Subcutaneous preadipocyte (primary cell): ENCODE data around the gene EIF4G1. TPM values are rescaled to one million over a fixed set of nuclear protein-coding genes. Genes with fewer than 3 reads are reported as not detected.

Experiments
- small RNA-seq: library from RNA; depleted of rRNA; stranded (forward); fragments of <200 nt; gene quantifications from one replicate; pipeline ENCODE3, GENCODE V24; 2012
- total RNA-seq: library from RNA; depleted of rRNA; stranded (reverse); fragments of >200 nt; gene quantifications from 2 replicates; pipeline ENCODE4 v1.2.3, GENCODE V29; 2012

The EIF4G1 gene
- 215 and 293 TPM in 2 replicates for total RNA-seq

DNA sequence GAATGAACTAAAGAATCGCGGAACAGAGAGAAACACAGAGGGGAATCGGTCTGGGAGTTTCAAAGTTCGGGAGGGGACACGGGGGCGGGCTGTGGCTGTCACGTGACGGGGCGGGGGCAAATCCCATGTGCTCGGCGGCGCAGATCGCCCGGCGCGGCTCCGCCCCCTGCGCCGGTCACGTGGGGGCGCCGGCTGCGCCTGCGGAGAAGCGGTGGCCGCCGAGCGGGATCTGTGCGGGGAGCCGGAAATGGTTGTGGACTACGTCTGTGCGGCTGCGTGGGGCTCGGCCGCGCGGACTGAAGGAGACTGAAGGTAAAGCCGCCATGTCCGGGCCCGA lies at the start of gene EIF4G1:
TSS of gene EIF4G1 (plus strand) at position 244 of the 337 bp plus-strand sequence. CDS start 1,191 bp downstream, outside the sequence.

DNA sequence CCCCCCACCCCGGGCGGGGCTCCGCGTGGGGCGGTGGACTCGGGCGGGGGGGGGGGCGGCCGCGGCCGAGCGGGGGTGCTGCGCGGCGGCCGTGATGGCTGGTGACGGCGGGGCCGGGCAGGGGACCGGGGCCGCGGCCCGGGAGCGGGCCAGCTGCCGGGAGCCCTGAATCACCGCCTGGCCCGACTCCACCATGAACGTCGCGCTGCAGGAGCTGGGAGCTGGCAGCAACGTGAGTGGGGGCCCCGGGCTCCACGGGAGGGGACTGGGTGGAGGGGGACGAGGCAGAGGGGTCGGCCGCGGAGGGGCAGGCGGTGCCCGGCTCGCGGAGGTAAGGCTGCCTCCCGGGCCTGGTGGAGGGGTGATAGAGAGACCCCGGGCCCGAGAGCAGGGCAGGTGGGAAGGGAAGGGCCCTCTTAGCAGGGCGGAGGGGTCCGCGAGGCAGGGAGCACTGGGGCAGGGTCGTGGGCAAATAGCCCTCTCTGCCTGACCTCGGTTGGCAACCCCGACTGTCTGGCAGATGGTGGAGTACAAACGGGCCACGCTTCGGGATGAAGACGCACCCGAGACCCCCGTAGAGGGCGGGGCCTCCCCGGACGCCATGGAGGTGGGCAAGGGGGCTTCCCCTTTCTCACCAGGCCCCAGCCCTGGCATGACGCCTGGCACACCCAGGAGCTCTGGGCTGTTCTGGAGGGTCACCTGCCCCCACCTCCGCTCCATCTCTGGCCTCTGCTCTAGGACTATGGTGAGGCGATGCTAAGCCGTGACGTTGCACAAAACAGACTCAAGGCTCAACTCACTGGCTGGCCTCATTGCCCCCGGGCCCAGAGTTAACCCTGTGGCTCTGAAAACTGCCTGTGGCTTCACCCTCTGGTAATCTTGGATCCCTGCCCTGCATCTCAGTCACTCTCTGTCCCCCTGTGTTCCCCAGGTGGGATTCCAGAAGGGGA lies 38.2 kb upstream of the EIF4G1 start, which contains the start of gene ECE2:
TSS of gene ECE2 (plus strand) at position 62 of the 950 bp plus-strand sequence. CDS start at position 194, 132 bp downstream.

GRCh38 chr3:184298759-184299487 lies 15.5 kb upstream of the EIF4G1 start, which contains the start of gene PSMD2:
TSS of gene PSMD2 (plus strand) at chr3:184299241. CDS start at chr3:184299267, 26 bp downstream.

GRCh38 chr3:184337399-184337714 lies 23.0 kb downstream of the EIF4G1 start, which contains the start of gene FAM131A:
TSS of gene FAM131A (plus strand) at chr3:184337600. CDS start at chr3:184337631, 31 bp downstream.

GRCh38 chr3:184361532-184361931 lies 47.1 kb downstream of the EIF4G1 start, which contains the start of the genes CLCN2 and POLR2H:
TSS of gene CLCN2 (minus strand) at chr3:184361605. CDS start at chr3:184361479, 126 bp downstream.
TSS of gene POLR2H (plus strand) at chr3:184361710. CDS start at chr3:184363493, 1,783 bp downstream.

GRCh38 chr3:184377882-184378445 lies 63.6 kb downstream of the EIF4G1 start, which contains the start of gene THPO:
TSS of gene THPO (minus strand) at chr3:184378207. CDS start at chr3:184376259, 1,948 bp downstream.

DNA sequence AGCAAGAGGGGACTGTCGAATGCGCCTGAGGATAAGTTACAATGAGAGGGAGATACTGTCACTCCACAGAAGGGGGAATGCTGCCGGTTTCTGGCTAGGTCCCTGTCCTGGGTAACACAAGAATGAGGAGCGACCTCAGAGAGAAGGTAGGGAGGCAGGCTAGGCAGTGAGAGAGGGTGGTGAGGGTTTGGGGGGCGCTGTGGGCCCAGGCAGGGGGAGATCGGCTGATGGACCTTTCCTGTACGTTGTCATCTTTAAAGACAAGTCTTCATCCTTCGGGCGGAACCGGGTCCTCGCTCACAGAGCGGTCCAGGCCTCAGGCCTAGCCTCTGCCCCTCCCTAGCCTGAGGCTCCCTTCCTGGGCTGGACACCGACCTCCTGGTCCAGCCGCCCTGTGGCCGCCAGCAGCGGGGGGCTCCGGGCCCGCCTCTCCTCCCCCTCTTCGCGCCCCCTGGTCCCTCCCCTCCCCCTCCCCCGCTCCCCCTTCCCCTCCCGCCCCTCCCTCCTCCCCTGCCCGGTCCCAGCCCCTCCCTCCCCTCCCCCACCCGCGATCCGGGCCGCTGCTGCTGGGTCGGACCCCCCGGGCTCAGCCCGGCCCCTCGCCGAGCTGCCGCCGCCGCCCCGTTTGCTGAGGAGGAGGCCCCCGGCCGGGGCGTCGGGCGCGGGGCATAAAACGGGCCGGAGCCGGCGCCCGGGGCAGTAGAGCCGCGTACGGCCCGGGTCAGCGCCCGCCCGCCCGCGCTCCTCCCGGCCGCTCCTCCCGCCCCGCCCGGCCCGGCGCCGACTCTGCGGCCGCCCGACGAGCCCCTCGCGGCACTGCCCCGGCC lies 65.2 kb downstream of the EIF4G1 start, which contains the start of gene CHRD:
TSS of gene CHRD (plus strand) at position 697 of the 827 bp plus-strand sequence. CDS start 265 bp downstream, outside the sequence.

Small RNAs within 50 kb of the gene (small RNA-seq; reads per million reads assigned to genes)
- 664 reads per million, percentile 99 among the genes with 10 or more reads in this experiment for gene SNORD66

Other genes starting within 250 kb of the EIF4G1 start
- not detected in 2 replicates for gene HTR3E, start 217.5 kb upstream of the EIF4G1 start, total RNA-seq
- 26.1 and 34.2 TPM in 2 replicates for gene EIF2B5, start 179.2 kb upstream of the EIF4G1 start, total RNA-seq
- gene DVL3, start 159.2 kb upstream of the EIF4G1 start, total RNA-seq: 22.8 and 28.5 TPM in 2 replicates
- 359 and 374 TPM in 2 replicates for gene AP2M1, start 139.8 kb upstream of the EIF4G1 start, total RNA-seq
- gene ABCF3, start 128.4 kb upstream of the EIF4G1 start, total RNA-seq: 34.6 and 38.2 TPM in 2 replicates
- gene VWA5B2, start 85.0 kb upstream of the EIF4G1 start, total RNA-seq: not detected in 2 replicates
- gene ALG3, start 65.6 kb upstream of the EIF4G1 start, total RNA-seq: 49.3 and 56.6 TPM in 2 replicates
- 5.5 and 5.7 TPM in 2 replicates for gene EEF1AKMT4, start 64.9 kb upstream of the EIF4G1 start, total RNA-seq
- not detected in 2 replicates for gene CAMK2N2, start 53.1 kb upstream of the EIF4G1 start, total RNA-seq
- gene ECE2, start 38.6 kb upstream of the EIF4G1 start, total RNA-seq: not detected in 2 replicates
- gene PSMD2, start 15.4 kb upstream of the EIF4G1 start, total RNA-seq: 300 and 404 TPM in 2 replicates
- gene FAM131A, start 23.0 kb downstream of the EIF4G1 start, total RNA-seq: 17.2 and 20.6 TPM in 2 replicates
- gene CLCN2, start 47.0 kb downstream of the EIF4G1 start, total RNA-seq: 5.1 and 5.5 TPM in 2 replicates
- gene POLR2H, start 47.1 kb downstream of the EIF4G1 start, total RNA-seq: 60.4 and 80.8 TPM in 2 replicates
- gene THPO, start 63.6 kb downstream of the EIF4G1 start, total RNA-seq: under 0.01 and 0.37 TPM in 2 replicates
- 0.20 and 1.8 TPM in 2 replicates for gene CHRD, start 65.4 kb downstream of the EIF4G1 start, total RNA-seq
- 1.4 and 1.8 TPM in 2 replicates for gene EPHB3, start 247.2 kb downstream of the EIF4G1 start, total RNA-seq